HepG2 (cell line): ENCODE results near the gene STEAP2. TPM values are rescaled to one million over a fixed set of nuclear protein-coding genes. Genes with fewer than 3 reads are reported as not detected.

ENCODE experiments used
- CREB3 ChIP-seq: sonication (generic); formaldehyde crosslinking; IDR thresholded peaks from 2 replicates; pipeline ENCODE4 v1.5.0; 2020; ENCODE audit warnings: missing genetic modification reagents
- EP300 ChIP-seq, 3 experiments: sonication (generic) in 1 of 3; formaldehyde crosslinking in 1 of 3; IDR thresholded peaks; 2 replicates each; pipeline versions ENCODE4 v1.5.1 to v1.6.1; 2011 to 2020; ENCODE audit warnings: low read depth in 2 of 3, low read length in 2 of 3, borderline replicate concordance in 1 of 3, improper control_type of control experiment in 1 of 3, mild to moderate bottlenecking in 1 of 3, missing genetic modification reagents in 1 of 3, moderate library complexity in 1 of 3
- HCFC1 ChIP-seq: fragments of 150-350 bp; IDR thresholded peaks from 2 replicates; pipeline ENCODE4 v1.6.1; 2014; ENCODE audit warnings: low read depth, low read length
- KLF13 ChIP-seq: sonication (generic); formaldehyde crosslinking; IDR thresholded peaks from 2 replicates; pipeline ENCODE4 v1.4.0; 2020; ENCODE audit warnings: mild to moderate bottlenecking, missing genetic modification reagents
- PHF20 ChIP-seq: sonication (generic); formaldehyde crosslinking; IDR thresholded peaks from 2 replicates; pipeline ENCODE4 v1.5.0; 2020; ENCODE audit warnings: mild to moderate bottlenecking, missing genetic modification reagents
- PHF5A ChIP-seq: IDR thresholded peaks from one replicate; pipeline ENCODE4 v1.6.1; 2018; ENCODE audit warnings: low read depth, missing genetic modification reagents; ENCODE audit not compliant: unreplicated experiment
- REL ChIP-seq: sonication (generic); formaldehyde crosslinking; conservative IDR thresholded peaks from 2 replicates; pipeline ENCODE4 v1.8.0; 2022; ENCODE audit warnings: mild to moderate bottlenecking, missing genetic modification reagents, moderate library complexity
- REST ChIP-seq, 2 experiments: IDR thresholded peaks; 2 replicates each; pipeline ENCODE4 v1.6.1; 2011 to 2012; ENCODE audit warnings: low read length in 2 of 2, borderline replicate concordance in 1 of 2, low read depth in 1 of 2, mild to moderate bottlenecking in 1 of 2, moderate library complexity in 1 of 2
- RFXANK ChIP-seq: IDR thresholded peaks from 2 replicates; pipeline ENCODE4 v1.6.1; 2016
- SRSF1 ChIP-seq: fragments of 200-400 bp; formaldehyde crosslinking; optimal IDR thresholded peaks from 2 replicates; pipeline ENCODE3; 2017; ENCODE audit warnings: mild to moderate bottlenecking, low read depth, low read length, moderate library complexity
- TFAP4 ChIP-seq: sonication (generic); IDR thresholded peaks from 2 replicates; pipeline ENCODE4 v1.6.1; 2016; ENCODE audit warnings: low read depth, borderline replicate concordance
- ZBTB46 ChIP-seq: sonication (generic); formaldehyde crosslinking; IDR thresholded peaks from 2 replicates; pipeline ENCODE4 v1.4.0; 2020; ENCODE audit warnings: mild to moderate bottlenecking, missing genetic modification reagents, borderline replicate concordance
- polyA plus RNA-seq, 8 experiments: library from polyadenylated mRNA; depleted of rRNA in 3 of 8; stranded (reverse) in 7 of 8; unstranded in 1 of 8; fragments of >200 nt; fragmentation: Illumina TruSeq in 4 of 8; extraction: Trizol in 4 of 8; gene quantifications; 2 replicates each; pipeline versions ENCODE4 v1.2.1 to v1.2.3, GENCODE V29; 2011 to 2016; ENCODE audit warnings: low read depth in 4 of 8, missing spikeins in 1 of 8, mixed read lengths in 1 of 8; ENCODE audit not compliant: insufficient read depth in 1 of 8
- total RNA-seq, 5 experiments: library from RNA; depleted of rRNA; stranded (reverse); fragments of >200 nt; fragmentation: Illumina TruSeq; extraction: Trizol; gene quantifications; 2 replicates each; pipeline ENCODE4 v1.2.3, GENCODE V29; 2016; ENCODE audit warnings: low read depth in 1 of 5

STEAP2 gene
- total and polyA plus RNA-seq, 2 of the 13 experiments (the other 11 are each of a cell fraction or from before 2014, with no cell fraction given), result 4.3 to 4.4 TPM

- TF ChIP-seq REST (IDR thresholded peaks at IDR 0.05; ENCODE audit: borderline replicate concordance in 1 of 2, low read depth in 1 of 2, low read length in 2 of 2) (peak in 1 of 2 experiments; percentile 68; a peak in 1 of 4 replicates), RFXANK (no peak), CREB3 (CRISPR knock-in tag) (0 out of 2 replicates have a peak, but pooled peaks have one; percentile 21), ZBTB46 (CRISPR knock-in tag) (0 out of 2 replicates have a peak, but pooled peaks have one; percentile 33), TFAP4 (peak; percentile 74; the same call in 1 of the 2 replicates), PHF20 (CRISPR knock-in tag) (peak; percentile 42), EP300 (IDR thresholded peaks at IDR 0.05; ENCODE audit: low read depth in 2 of 2, low read length in 2 of 2) (peak in 1 of 2 experiments; percentile 41; a peak in 1 of 4 replicates), EP300 (CRISPR knock-in tag; IDR thresholded peaks at IDR 0.05; ENCODE audit: borderline replicate concordance) (no peak), HCFC1 (no peak), SRSF1 (peak; percentile 40), KLF13 (CRISPR knock-in tag) (peak; percentile 81; the same call in 1 of the 2 replicates), REL (CRISPR knock-in tag) (peak; percentile 95), PHF5A (CRISPR knock-in tag) (no peak)
These were observed at the start of gene STEAP2 (continued) for GRCh38 chr7:90211391-90212148.
